ENCODE results near the gene MAGI1.

The MAGI1 gene

DNA sequence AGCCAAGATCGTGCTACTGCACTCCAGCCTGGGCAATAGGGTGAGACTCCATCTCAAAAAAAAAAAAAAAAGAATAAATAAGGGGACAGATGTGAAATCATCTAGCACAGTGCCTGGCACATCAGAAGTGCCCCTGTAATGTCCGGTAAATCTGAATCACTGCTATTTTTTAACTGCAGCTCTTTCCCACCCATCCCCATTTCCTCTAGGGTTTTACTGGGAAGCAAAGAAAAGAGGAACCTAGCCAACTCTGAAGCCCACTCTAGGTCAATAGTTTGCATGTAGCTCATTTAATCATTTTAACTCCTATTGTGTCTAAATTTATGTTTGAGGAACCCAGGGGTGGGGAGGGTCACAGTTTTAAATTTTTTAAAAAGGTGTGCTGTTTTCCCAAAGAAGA is 26.0 kb downstream of the MAGI1 start:
- DNase-seq: no peak

- DNase-seq: no peak
Measured at GRCh38 chr3:66010739-66011655, 27.7 kb downstream of the MAGI1 start.

GRCh38 chr3:66010348-66010738 is 28.4 kb downstream of the MAGI1 start:
- DNase-seq: no peak

DNA sequence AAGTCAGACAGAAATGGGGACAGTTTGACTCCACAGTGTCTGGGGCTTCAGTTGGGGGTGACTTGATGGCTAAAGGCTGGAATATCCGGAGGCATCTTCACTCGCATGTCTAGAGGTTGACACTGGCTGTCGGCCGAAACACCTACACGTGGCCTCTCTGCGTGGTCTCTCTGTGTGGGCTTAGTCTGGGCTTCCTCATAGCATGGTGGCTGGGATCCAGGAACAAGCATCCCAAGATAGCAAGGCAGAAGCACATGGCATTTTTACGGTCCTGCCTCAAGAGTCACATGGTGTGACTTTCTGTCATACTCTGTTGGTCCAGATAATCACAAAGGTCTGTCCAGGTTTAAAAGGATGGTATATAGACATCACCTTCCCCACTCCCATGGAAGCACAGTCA is 34.5 kb downstream of the MAGI1 start:
- no peak for DNase-seq

GRCh38 chr3:66001626-66002025 is 37.1 kb downstream of the MAGI1 start:
- no peak for DNase-seq

- no peak for DNase-seq
Measured at GRCh38 chr3:66000506-66000905, 38.2 kb downstream of the MAGI1 start.

- no peak for DNase-seq
Measured at GRCh38 chr3:65999606-66000005, 39.1 kb downstream of the MAGI1 start.

- DNase-seq: no peak
Measured at GRCh38 chr3:65996589-65996988, 42.1 kb downstream of the MAGI1 start.

DNA sequence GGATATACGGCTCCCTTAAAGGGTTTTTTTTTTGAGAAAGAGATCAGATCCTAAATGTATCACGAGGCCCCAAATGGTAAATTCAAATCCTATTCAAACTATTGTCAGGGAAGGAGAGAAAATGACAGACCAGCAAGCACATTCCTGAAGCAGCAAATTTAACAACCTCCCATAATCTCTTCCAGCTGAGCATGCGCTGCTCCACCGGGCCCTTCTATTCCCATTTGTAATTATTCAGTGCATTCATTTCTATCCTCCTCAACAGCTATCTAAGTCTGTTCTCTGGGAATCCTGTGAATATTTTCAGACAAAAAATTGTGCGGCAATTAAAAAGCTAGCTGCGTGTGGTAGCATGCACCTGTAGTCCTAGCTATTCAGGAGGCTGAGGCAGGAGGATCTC is 43.2 kb downstream of the MAGI1 start:
- DNase-seq: no peak

- DNase-seq: no peak
Measured at GRCh38 chr3:65995030-65995429, 43.7 kb downstream of the MAGI1 start.

- DNase-seq: no peak
Measured at GRCh38 chr3:65993134-65993900, 45.4 kb downstream of the MAGI1 start.

GRCh38 chr3:65992106-65992505 is 46.6 kb downstream of the MAGI1 start:
- no peak for DNase-seq

DNA sequence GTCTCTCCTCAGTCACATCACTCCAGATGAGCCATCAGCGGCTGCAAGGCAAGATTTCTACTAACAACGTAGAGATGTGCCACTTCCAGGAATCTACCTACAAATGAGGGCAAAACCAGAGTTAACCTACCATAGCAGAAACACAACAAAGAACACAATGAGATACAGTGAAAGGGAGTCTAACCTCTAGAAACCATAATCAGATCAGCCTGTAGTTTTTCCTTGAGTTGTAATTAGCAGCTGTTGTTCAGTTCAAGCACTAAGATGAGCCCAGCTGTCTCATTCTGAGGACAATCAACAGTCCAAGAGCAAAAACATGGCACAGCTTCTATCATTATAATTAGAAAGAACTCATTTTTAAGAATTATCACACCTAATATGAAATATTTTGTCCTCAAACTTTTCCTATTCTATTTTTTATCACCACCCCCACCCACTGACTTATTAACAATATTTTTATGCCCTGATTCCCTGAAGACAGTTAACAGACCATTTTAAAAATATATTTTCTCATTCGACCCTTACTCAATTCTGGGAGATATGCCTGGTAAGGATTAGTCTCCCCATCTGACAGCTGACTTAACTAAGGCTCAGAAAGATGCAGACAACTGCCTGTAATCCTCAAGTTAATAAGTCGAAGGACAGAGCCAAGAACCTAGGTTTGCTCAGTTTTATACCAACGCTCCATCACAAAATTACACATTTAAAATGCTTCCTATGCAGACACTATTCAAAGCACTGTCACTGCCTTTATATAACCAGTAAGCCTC is 50.1 kb downstream of the MAGI1 start:
- no peak for DNase-seq

DNA sequence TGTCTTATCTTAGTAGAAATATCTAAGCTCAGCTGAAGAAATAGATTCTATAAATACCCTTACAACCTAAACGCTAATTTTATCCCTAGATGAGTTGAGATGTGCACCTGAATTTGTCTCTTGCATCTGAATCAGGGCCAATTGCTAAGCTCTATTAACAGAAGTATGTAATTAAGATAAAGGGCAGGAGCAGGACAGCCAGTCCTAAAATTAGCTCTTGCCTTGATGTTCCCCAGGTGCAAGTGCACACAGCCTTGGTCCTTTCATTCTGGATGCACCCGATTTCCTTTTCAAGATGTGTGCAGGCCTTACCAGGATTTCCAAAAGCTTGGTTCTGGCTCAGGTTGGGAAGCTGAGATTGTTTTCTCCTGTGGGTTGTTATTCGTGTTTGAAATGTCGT is 52.4 kb downstream of the MAGI1 start:
- no peak for DNase-seq

GRCh38 chr3:65984975-65985374 is 53.7 kb downstream of the MAGI1 start:
- DNase-seq: no peak

DNA sequence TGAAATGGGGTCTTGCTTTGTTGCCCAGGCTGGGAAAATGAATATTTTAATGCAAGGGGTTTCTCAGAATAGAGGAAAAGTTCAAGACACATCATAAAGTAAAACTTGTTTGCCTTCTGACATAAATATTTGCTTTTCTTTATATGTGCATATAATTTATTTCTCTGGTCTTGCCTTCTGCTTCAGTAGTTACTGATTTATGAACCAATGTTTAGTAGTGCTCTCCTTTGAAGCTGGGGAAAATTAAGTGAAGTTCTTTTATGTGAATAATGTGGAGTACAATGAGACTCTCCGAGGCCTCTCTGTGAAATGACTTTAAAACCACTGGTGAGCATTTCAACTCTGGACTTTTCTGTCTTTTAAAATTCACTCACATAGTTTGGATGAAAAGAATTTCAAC is 55.6 kb downstream of the MAGI1 start:
- no peak for DNase-seq

- DNase-seq: no peak
Measured at GRCh38 chr3:65979731-65980130, 59.0 kb downstream of the MAGI1 start.

DNA sequence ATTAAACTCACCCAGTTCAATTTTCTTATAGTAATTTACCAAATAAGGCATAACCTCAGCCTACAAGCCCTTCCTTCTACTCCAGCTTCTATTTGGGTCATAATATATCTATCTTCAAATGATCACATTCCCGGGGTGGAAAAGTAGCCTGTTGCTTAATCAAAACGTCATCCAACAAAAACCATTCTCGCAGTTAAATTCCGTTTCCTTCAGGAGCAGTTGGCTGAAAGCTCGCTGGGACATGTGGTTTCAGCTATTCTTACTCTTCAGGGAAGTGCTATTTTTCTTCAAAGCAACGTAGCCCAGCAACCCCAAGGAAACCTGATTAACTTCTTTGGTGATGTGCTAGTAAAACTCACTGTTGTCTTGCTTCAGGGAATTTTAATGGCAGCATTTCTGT is 59.6 kb downstream of the MAGI1 start:
- DNase-seq: peak; percentile 31

DNA sequence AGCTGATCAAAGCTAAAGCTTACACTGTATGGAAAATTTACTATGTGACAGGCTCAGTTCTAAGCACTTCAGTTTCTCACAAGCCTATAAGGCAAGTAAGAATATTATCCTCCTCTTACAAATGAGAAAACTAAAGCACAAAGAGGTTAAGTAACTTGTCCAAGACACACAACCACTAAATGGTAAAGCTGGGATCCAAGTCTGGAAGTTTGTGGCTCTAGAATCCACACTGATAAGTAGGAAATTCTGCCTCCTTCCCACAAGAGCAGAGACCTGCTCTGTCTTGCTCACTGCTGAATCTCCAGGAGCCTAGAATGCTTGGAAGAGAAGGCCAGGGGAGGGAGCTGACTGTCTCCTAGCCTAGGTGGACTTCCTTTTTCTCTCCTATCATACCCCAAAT is 60.6 kb downstream of the MAGI1 start:
- DNase-seq: no peak

- no peak for DNase-seq
Measured at GRCh38 chr3:65975032-65975431, 63.7 kb downstream of the MAGI1 start.

- DNase-seq: no peak
Measured at GRCh38 chr3:65974509-65974908, 64.2 kb downstream of the MAGI1 start.

GRCh38 chr3:65972765-65973164 is 66.0 kb downstream of the MAGI1 start:
- no peak for DNase-seq

All from midbrain (tissue), 1 donor.